Endodermal cell (in vitro differentiated cells): ENCODE results near the gene GLIS1. TPM values are rescaled to one million over a fixed set of nuclear protein-coding genes. Genes with fewer than 3 reads are reported as not detected.

Source experiments
- DNase-seq: peaks from one replicate; pipeline ENCODE4 v3.0.0-alpha.2; 2017
- H3K27ac ChIP-seq: 2 replicates; pipeline ENCODE4 v1.5.1; 2013; ENCODE audit warnings: mild to moderate bottlenecking, low read depth, low read length, moderate library complexity
- H3K27me3 ChIP-seq: 2 replicates; pipeline ENCODE4 v1.6.1; 2013; ENCODE audit warnings: mild to moderate bottlenecking, low read length, moderate library complexity; ENCODE audit not compliant: insufficient read depth, control insufficient read depth, poor library complexity, severe bottlenecking
- H3K36me3 ChIP-seq: 2 replicates; pipeline ENCODE4 v1.7.0; 2013; ENCODE audit warnings: mild to moderate bottlenecking, low read length, moderate library complexity; ENCODE audit not compliant: control insufficient read depth, insufficient read depth
- H3K4me1 ChIP-seq: one replicate; pipeline ENCODE4 v1.7.0; 2013; ENCODE audit warnings: low read length; ENCODE audit not compliant: control insufficient read depth, insufficient read depth
- H3K4me3 ChIP-seq: 2 replicates; pipeline ENCODE4 v1.5.1; 2013; ENCODE audit warnings: mild to moderate bottlenecking, low read length, moderate library complexity
- H3K9ac ChIP-seq: 2 replicates; pipeline ENCODE4 v1.6.1; 2013; ENCODE audit warnings: mild to moderate bottlenecking, low read length, moderate library complexity; ENCODE audit not compliant: poor library complexity, severe bottlenecking; ENCODE audit errors: extremely low read depth
- H3K9me3 ChIP-seq: 2 replicates; pipeline ENCODE4 v1.6.1; 2013; ENCODE audit warnings: mild to moderate bottlenecking, low read length, moderate library complexity; ENCODE audit not compliant: control insufficient read depth
- H3K27ac Mint-ChIP-seq: 2 replicates; pipeline ENCODE4 v1.8.0; 2020; ENCODE audit warnings: mixed read lengths
- H3K27me3 Mint-ChIP-seq: 2 replicates; pipeline ENCODE4 v1.8.0; 2021; ENCODE audit warnings: mild to moderate bottlenecking, mixed read lengths; ENCODE audit not compliant: insufficient read depth
- H3K36me3 Mint-ChIP-seq: 2 replicates; pipeline ENCODE4 v1.8.0; 2020; ENCODE audit warnings: low read depth, mixed read lengths
- H3K4me1 Mint-ChIP-seq: 2 replicates; pipeline ENCODE4 v1.8.0; 2020; ENCODE audit warnings: mixed read lengths
- H3K4me3 Mint-ChIP-seq: 2 replicates; pipeline ENCODE4 v1.8.0; 2020; ENCODE audit warnings: mild to moderate bottlenecking, moderate library complexity, mixed read lengths
- H3K9me3 Mint-ChIP-seq: 2 replicates; pipeline ENCODE4 v1.8.0; 2020; ENCODE audit warnings: mild to moderate bottlenecking, mixed read lengths
- CTCF ChIP-seq: fragments of 200-600 bp; sonication (generic); conservative IDR thresholded peaks from 2 replicates; pipeline ENCODE4 v1.5.0; 2021; ENCODE audit warnings: antibody characterized with exemption, mild to moderate bottlenecking
- WGBS, 2 experiments: methylation state at CpG; one replicate each; pipeline versions ENCODE4 v1.1.5 to v1.1.7; 2013; ENCODE audit warnings: missing lambda C conversion rate in 2 of 2, mixed read lengths in 1 of 2; ENCODE audit not compliant: insufficient coverage in 1 of 2, insufficient read length in 1 of 2; 5-methylcytosine and 5-hydroxymethylcytosine counted together
- total RNA-seq, 2 donors: library from RNA; stranded (reverse); fragmentation: NEBNext Ultra II Directional in 1 of 2; extraction: Animal tissue kit (Norgen Biotek cat#: 25700) in 1 of 2; gene quantifications; 2 replicates in 1 of 2; 3 replicates in 1 of 2; pipeline ENCODE4 v1.2.1, GENCODE V29; 2021

The GLIS1 gene
- total RNA-seq, 2 donors from 2014 or later = 2.1 to 3.9 TPM

GRCh38 chr1:53514436-53514835 lies 224.5 kb downstream of the GLIS1 start:
- Mint-ChIP-seq H3K9me3 (no peaks in the 10 kb centered on the region), H3K4me3 (no peak overlapping the region), H3K36me3 (no peaks in the 10 kb centered on the region), H3K4me1 (peaks cover 28% of the 10 kb centered on the region), H3K27ac (peak overlapping the region; percentile 8), H3K27me3 (peaks cover 2% of the 10 kb centered on the region)
- DNase-seq = no peak
- H3K9ac ChIP-seq = no peak overlapping the region
- no peak overlapping the region for H3K4me3 ChIP-seq
- H3K36me3 ChIP-seq = no peaks in the 10 kb centered on the region
- peaks cover 22% of the 10 kb centered on the region for H3K4me1 ChIP-seq
- no peaks in the 10 kb centered on the region for H3K27me3 ChIP-seq
- WGBS, 2 experiments = 92 to 93% methylated on average over 4 to 10 of the region's 10 CpGs
- H3K9me3 ChIP-seq = no peaks in the 10 kb centered on the region
- no peak for TF ChIP-seq CTCF
- no peak overlapping the region for H3K27ac ChIP-seq

GRCh38 chr1:53513846-53514245 lies 225.1 kb downstream of the GLIS1 start:
- Histone ChIP-seq H3K36me3 (no peaks in the 10 kb centered on the region), H3K9me3 (no peaks in the 10 kb centered on the region), H3K9ac (no peak overlapping the region), H3K4me1 (peaks cover 18% of the 10 kb centered on the region), H3K27me3 (no peaks in the 10 kb centered on the region), H3K4me3 (no peak overlapping the region), H3K27ac (no peak overlapping the region)
- Mint-ChIP-seq H3K4me3 (no peak overlapping the region), H3K27me3 (peaks cover 2% of the 10 kb centered on the region), H3K9me3 (no peaks in the 10 kb centered on the region), H3K36me3 (no peaks in the 10 kb centered on the region), H3K27ac (no peak overlapping the region), H3K4me1 (peaks cover 23% of the 10 kb centered on the region)
- no peak for DNase-seq
- no peak for TF ChIP-seq CTCF
- WGBS, 2 experiments = 91 to 98% methylated on average over 6 to 7 of the region's 7 CpGs

GRCh38 chr1:53512807-53513755 lies 225.9 kb downstream of the GLIS1 start:
- DNase-seq = no peak
- Mint-ChIP-seq H3K4me1 (peaks cover 21% of the 10 kb centered on the region), H3K27me3 (peaks cover 2% of the 10 kb centered on the region), H3K4me3 (no peak overlapping the region), H3K9me3 (no peaks in the 10 kb centered on the region), H3K36me3 (no peaks in the 10 kb centered on the region), H3K27ac (no peak overlapping the region)
- TF ChIP-seq CTCF = no peak
- H3K36me3 ChIP-seq = no peaks in the 10 kb centered on the region
- H3K9ac ChIP-seq = no peak overlapping the region
- no peak overlapping the region for H3K27ac ChIP-seq
- H3K4me1 ChIP-seq = peaks cover 12% of the 10 kb centered on the region
- H3K9me3 ChIP-seq = no peaks in the 10 kb centered on the region
- no peaks in the 10 kb centered on the region for H3K27me3 ChIP-seq
- H3K4me3 ChIP-seq = no peak overlapping the region
- 87 to 88% methylated on average over 14 to 22 of the region's 22 CpGs for WGBS, 2 experiments
